GM08714 (cell line): ENCODE results near the gene WSCD2.

Experiments used
- H3K4me3 ChIP-seq: fragments of 200-500 bp; sonication (Bioruptor generic); 2 replicates; pipeline ENCODE4 v1.5.1; 2014; ENCODE audit warnings: mild to moderate bottlenecking, low read length, inconsistent platforms
- ZNF274 ChIP-seq: IDR thresholded peaks from 2 replicates; pipeline ENCODE4 v1.6.1; 2012; ENCODE audit warnings: mild to moderate bottlenecking, low read depth, low read length

The WSCD2 gene

GRCh38 chr12:108248011-108248410 lies 118.9 kb downstream of the WSCD2 start:
- TF ChIP-seq ZNF274, result no peak
- H3K4me3 ChIP-seq, result no peak overlapping the region

- no peak overlapping the region for H3K4me3 ChIP-seq
- no peak for TF ChIP-seq ZNF274
These were observed 123.4 kb downstream of the WSCD2 start for GRCh38 chr12:108252523-108252922.

- no peak for TF ChIP-seq ZNF274
These were observed 124.5 kb downstream of the WSCD2 start for GRCh38 chr12:108253540-108253939.

GRCh38 chr12:108254030-108254429 lies 124.9 kb downstream of the WSCD2 start:
- no peak overlapping the region for H3K4me3 ChIP-seq
- no peak for TF ChIP-seq ZNF274

More at GRCh38 chr12:108253540-108253939, 124.5 kb downstream of the WSCD2 start:
- no peak overlapping the region for H3K4me3 ChIP-seq

GRCh38 chr12:108254517-108255251 lies 125.6 kb downstream of the WSCD2 start:
- H3K4me3 ChIP-seq, result no peak overlapping the region
- TF ChIP-seq ZNF274, result no peak

GRCh38 chr12:108255252-108255602 lies 126.1 kb downstream of the WSCD2 start:
- no peak overlapping the region for H3K4me3 ChIP-seq
- no peak for TF ChIP-seq ZNF274

GRCh38 chr12:108257004-108257403 lies 127.9 kb downstream of the WSCD2 start:
- TF ChIP-seq ZNF274, result no peak
- no peak overlapping the region for H3K4me3 ChIP-seq

- no peak overlapping the region for H3K4me3 ChIP-seq
- TF ChIP-seq ZNF274, result no peak
These were observed 128.6 kb downstream of the WSCD2 start for GRCh38 chr12:108257610-108258106.

- H3K4me3 ChIP-seq, result no peak overlapping the region
- TF ChIP-seq ZNF274, result no peak
These were observed 131.0 kb downstream of the WSCD2 start for GRCh38 chr12:108260039-108260438.

- no peak overlapping the region for H3K4me3 ChIP-seq
- TF ChIP-seq ZNF274, result no peak
These were observed 131.9 kb downstream of the WSCD2 start for GRCh38 chr12:108260969-108261368.

- H3K4me3 ChIP-seq, result no peak overlapping the region
- no peak for TF ChIP-seq ZNF274
These were observed 136.4 kb downstream of the WSCD2 start for GRCh38 chr12:108265505-108265904.

GRCh38 chr12:108266131-108266530 lies 137.0 kb downstream of the WSCD2 start:
- no peak overlapping the region for H3K4me3 ChIP-seq
- TF ChIP-seq ZNF274, result no peak

- TF ChIP-seq ZNF274, result no peak
- no peak overlapping the region for H3K4me3 ChIP-seq
These were observed 138.4 kb downstream of the WSCD2 start for GRCh38 chr12:108267450-108267849.

GRCh38 chr12:108268397-108268796 lies 139.3 kb downstream of the WSCD2 start:
- no peak for TF ChIP-seq ZNF274
- H3K4me3 ChIP-seq, result no peak overlapping the region

- no peak for TF ChIP-seq ZNF274
- H3K4me3 ChIP-seq, result no peak overlapping the region
These were observed 140.1 kb downstream of the WSCD2 start for GRCh38 chr12:108269224-108269623.
